Ascending aorta (tissue), 2 donors: ENCODE measurements around the gene EIF5. TPM values are rescaled to one million over a fixed set of nuclear protein-coding genes. Genes with fewer than 3 reads are reported as not detected.

Experiments used
- DNase-seq, 2 donors: peaks; one replicate each; pipeline ENCODE4 v3.0.0-alpha.2; 2019; ENCODE audit warnings: low spot score in 2 of 2
- H3K27ac ChIP-seq, 2 donors: fragments of 200-600 bp; sonication (generic); one replicate each; pipeline ENCODE4 v1.5.1; 2016 to 2017; ENCODE audit warnings: mild to moderate bottlenecking in 1 of 2
- H3K27me3 ChIP-seq: fragments of 200-600 bp; sonication (generic); one replicate; pipeline ENCODE4 v1.5.1; 2017
- H3K36me3 ChIP-seq, 2 donors: fragments of 200-600 bp; sonication (generic); one replicate each; pipeline ENCODE4 v1.5.1; 2016
- H3K4me1 ChIP-seq, 2 donors: fragments of 200-600 bp; sonication (generic); one replicate each; pipeline ENCODE4 v1.5.1; 2016 to 2017; ENCODE audit warnings: mild to moderate bottlenecking in 1 of 2
- H3K4me3 ChIP-seq, 2 donors: fragments of 200-600 bp; sonication (generic); one replicate each; pipeline ENCODE4 v1.5.1; 2016 to 2017; ENCODE audit warnings: mild to moderate bottlenecking in 1 of 2
- H3K9me3 ChIP-seq, 2 donors: fragments of 200-600 bp; sonication (generic); one replicate each; pipeline ENCODE4 v1.5.1; 2016
- intact Hi-C: fragments of 100-400 bp; cut with DNase I; formaldehyde crosslinking; loops from one replicate; pipeline ENCODE4 v1.15.1; 2023
- total RNA-seq: library from RNA; depleted of rRNA; stranded (reverse); fragments of >200 nt; gene quantifications from one replicate; pipeline ENCODE4 v1.1.0, GENCODE V29; 2016
- TF ChIP-seq, protein P1 (sequence below), 3 experiments: fragments of 200-600 bp in 2 of 3; fragments of 450-650 bp in 1 of 3; sonication (generic) in 2 of 3; IDR thresholded peaks; one replicate each; pipeline ENCODE4 v1.5.1; 2016 to 2019; ENCODE audit warnings: antibody characterized with exemption in 3 of 3, mild to moderate bottlenecking in 1 of 3, moderate library complexity in 1 of 3

The EIF5 gene
- total RNA-seq, 1 donor from 2014 or later: 85.5 TPM

DNA sequence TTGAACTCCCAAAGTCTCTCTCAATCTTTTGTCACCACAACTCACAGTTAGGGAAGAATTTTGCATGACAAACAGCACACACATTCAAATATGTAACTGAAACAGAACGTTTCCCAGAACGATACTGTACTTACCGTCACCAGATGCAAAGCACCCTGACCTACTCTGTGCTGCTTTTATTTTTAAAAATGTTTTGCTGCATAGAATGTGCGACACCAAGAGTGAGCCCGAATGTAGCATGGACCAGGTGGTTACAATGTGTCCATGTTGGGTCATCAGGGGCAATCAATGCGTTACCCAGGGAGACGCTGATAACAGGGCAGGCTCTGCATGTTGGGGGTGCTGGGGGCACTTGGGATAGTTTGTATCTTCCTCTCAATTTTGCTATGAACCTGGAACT lies 14.6 kb upstream of the EIF5 start:
- intact Hi-C loops: no loop called here
- Histone ChIP-seq H3K36me3 (no peaks in the 10 kb centered on the region), H3K27ac (no peak overlapping the region), H3K27me3 (no peaks in the 10 kb centered on the region), H3K9me3 (no peaks in the 10 kb centered on the region), H3K4me3 (no peak overlapping the region), H3K4me1 (no peaks in the 10 kb centered on the region)
- DNase-seq: no peak
- TF ChIP-seq, protein P1, sequence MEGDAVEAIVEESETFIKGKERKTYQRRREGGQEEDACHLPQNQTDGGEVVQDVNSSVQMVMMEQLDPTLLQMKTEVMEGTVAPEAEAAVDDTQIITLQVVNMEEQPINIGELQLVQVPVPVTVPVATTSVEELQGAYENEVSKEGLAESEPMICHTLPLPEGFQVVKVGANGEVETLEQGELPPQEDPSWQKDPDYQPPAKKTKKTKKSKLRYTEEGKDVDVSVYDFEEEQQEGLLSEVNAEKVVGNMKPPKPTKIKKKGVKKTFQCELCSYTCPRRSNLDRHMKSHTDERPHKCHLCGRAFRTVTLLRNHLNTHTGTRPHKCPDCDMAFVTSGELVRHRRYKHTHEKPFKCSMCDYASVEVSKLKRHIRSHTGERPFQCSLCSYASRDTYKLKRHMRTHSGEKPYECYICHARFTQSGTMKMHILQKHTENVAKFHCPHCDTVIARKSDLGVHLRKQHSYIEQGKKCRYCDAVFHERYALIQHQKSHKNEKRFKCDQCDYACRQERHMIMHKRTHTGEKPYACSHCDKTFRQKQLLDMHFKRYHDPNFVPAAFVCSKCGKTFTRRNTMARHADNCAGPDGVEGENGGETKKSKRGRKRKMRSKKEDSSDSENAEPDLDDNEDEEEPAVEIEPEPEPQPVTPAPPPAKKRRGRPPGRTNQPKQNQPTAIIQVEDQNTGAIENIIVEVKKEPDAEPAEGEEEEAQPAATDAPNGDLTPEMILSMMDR (IDR thresholded peaks at IDR 0.05): no peak

DNA sequence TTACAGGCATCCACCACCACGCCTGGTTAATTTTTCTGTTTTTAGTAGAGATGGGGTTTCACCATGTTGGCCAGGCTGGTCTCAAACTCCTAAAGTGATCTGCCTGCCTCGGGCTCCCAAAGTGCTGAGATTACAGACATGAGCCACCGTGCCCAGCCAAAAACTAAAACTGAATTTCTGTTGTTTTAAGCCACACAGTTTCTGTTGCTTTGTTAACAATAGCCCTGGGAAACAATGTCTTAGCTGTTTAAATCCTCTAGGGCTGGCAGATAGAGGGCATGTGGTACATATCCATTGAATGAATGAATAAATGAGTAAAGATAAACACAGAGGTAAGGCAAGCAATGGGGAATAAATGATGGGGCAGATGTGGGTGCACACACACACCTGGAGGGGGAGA lies 8.0 kb upstream of the EIF5 start:
- no peak for DNase-seq
- no peaks in the 10 kb centered on the region for H3K36me3 ChIP-seq
- no peaks in the 10 kb centered on the region for H3K9me3 ChIP-seq
- intact Hi-C loops: no loop called here
- TF ChIP-seq, protein P1 (IDR thresholded peaks at IDR 0.05): no peak
- no peak overlapping the region for H3K4me3 ChIP-seq
- H3K27ac ChIP-seq: no peak overlapping the region
- no peaks in the 10 kb centered on the region for H3K27me3 ChIP-seq
- no peaks in the 10 kb centered on the region for H3K4me1 ChIP-seq

DNA sequence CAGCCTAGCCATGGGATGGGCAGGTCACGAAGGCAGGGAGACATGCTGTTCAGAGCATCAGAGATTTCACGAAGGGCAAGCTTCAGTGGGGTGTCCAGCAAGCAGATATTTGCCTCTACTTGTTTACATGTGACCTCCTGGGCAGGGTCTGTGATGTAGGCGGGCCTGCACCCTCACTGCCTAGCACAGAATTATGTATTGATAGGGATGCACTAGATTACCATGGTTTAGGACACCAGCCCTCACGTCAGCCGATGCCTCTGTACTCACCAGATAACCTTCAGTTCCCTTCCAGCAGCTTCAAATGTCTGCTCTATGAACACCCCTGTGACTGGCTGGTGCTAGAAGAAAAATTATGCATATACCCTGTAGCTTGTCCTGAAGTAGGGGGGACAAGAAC lies 5.1 kb upstream of the EIF5 start:
- peaks cover 0 to 6% of the 10 kb centered on the region in 2 donors for H3K4me1 ChIP-seq
- no peaks in the 10 kb centered on the region for H3K27me3 ChIP-seq
- DNase-seq: no peak
- intact Hi-C loops: no loop called here
- H3K9me3 ChIP-seq: no peaks in the 10 kb centered on the region
- TF ChIP-seq, protein P1 (IDR thresholded peaks at IDR 0.05): no peak
- H3K4me3 ChIP-seq: no peak overlapping the region
- no peaks in the 10 kb centered on the region for H3K36me3 ChIP-seq
- H3K27ac ChIP-seq: no peak overlapping the region

DNA sequence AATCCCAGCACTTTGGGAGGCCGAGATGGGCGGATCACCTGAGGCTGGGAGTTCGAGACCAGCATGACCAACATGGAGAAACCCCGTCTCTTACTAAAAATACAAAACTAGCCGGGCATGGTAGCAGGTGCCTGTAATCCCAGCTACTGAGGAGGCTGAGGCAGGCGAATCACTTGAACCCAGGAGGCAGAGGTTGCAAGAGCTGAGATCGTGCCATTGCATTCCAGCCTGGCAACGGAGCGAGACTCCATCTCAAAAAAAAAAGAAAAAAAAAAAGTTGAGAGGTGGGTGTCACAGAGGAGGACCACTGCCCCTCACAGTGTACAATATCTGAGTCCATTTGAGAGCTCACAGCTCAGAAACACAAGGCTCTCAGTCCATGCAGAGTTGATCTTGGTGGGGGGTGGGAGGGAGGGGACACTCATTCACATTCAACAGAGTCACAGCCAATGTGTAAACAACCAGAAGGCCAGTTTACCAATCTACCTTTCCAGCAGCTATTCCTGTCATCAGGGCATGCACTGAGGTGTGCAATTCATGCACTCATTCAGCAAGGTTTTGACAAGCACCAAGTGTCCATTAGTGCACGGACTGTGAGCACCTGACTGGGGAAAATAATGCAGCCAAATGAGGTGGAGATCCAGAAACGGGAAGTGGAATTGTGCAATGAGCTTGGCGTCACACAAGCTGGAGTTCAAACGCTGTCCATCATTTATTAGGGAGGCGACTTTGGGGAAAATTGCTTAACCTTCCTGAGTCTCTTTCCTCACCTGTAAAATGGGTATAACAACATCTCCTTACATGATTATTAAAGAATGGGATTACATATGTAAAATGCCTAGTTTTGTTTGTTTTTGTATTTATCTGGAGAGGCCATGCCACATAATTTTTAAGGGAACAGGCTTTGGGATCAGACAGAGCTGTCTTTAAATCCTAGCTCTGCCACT lies 4.4 kb upstream of the EIF5 start:
- peak in 1 of 2 donors; percentile 70 for DNase-seq
- H3K27ac ChIP-seq: no peak overlapping the region
- intact Hi-C loops: loop anchor here (5.0 to 10.0 kb wide), 5 partner anchors 225 to 1365 kb away; partner anchors contain the start of genes CDC42BPB, DYNC1H1, XRCC3 and ZFYVE21
- TF ChIP-seq, protein P1 (IDR thresholded peaks at IDR 0.05): no peak
- peaks cover 0 to 6% of the 10 kb centered on the region in 2 donors for H3K4me1 ChIP-seq
- H3K9me3 ChIP-seq: no peaks in the 10 kb centered on the region
- no peaks in the 10 kb centered on the region for H3K36me3 ChIP-seq
- no peak overlapping the region for H3K4me3 ChIP-seq
- H3K27me3 ChIP-seq: no peaks in the 10 kb centered on the region

DNA sequence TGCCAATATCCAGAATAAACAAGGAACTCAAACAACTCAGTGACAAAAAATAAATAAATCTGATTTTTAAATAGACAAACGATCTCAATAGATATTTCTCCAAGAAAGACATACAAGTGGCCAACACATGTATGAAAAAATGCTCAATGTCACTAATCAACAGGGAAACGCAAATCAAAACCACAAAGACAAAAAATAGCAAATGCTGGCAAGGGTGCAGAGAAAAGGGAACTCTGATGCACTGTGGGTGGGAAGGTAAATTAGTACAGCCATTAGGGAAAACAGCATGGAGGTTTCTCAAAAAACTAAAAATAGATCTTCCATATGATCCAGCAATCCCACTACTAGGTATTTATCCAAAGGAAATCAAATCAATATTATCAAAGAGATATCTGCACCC lies 3.5 kb upstream of the EIF5 start:
- no peak for DNase-seq
- Histone ChIP-seq H3K9me3 (no peaks in the 10 kb centered on the region), H3K27ac (no peak overlapping the region), H3K4me1 (peaks cover 0 to 9% of the 10 kb centered on the region in 2 donors), H3K4me3 (no peak overlapping the region), H3K36me3 (peaks cover under 1% of the 10 kb centered on the region in 2 donors), H3K27me3 (no peaks in the 10 kb centered on the region)
- intact Hi-C loops: loop anchor here (5.0 to 10.0 kb wide), 5 partner anchors 224 to 1366 kb away; partner anchors contain the start of genes CDC42BPB, DYNC1H1, XRCC3 and ZFYVE21
- TF ChIP-seq, protein P1 (IDR thresholded peaks at IDR 0.05): no peak
